GM12873 (cell line): ENCODE data around the gene AP3S2.

Experiments used
- CTCF ChIP-seq: IDR thresholded peaks from 2 replicates; pipeline ENCODE4 v1.5.1; 2012; ENCODE audit warnings: low read depth, mild to moderate bottlenecking, moderate library complexity, low read length, control low read depth; ENCODE audit not compliant: insufficient read depth; ENCODE audit errors: missing control alignments

Gene AP3S2

GRCh38 chr15:89899951-89900567 lies 6.3 kb upstream of the AP3S2 start:
- no peak for TF ChIP-seq CTCF

- TF ChIP-seq CTCF = no peak
These were observed 5.6 kb upstream of the AP3S2 start for GRCh38 chr15:89899295-89899945.

GRCh38 chr15:89898614-89899294 lies 5.0 kb upstream of the AP3S2 start:
- peak; percentile 87 for TF ChIP-seq CTCF

GRCh38 chr15:89898146-89898545 lies 4.4 kb upstream of the AP3S2 start:
- no peak for TF ChIP-seq CTCF

- no peak for TF ChIP-seq CTCF
These were observed 767 bp downstream of the AP3S2 start for GRCh38 chr15:89893027-89893426.

- peak; percentile 30 for TF ChIP-seq CTCF
These were observed 5.5 kb downstream of the AP3S2 start for GRCh38 chr15:89888214-89888804.

GRCh38 chr15:89885611-89886010 lies 8.2 kb downstream of the AP3S2 start:
- no peak for TF ChIP-seq CTCF
